ENCODE measurements around the gene C3orf49.

- TF ChIP-seq CTCF (IDR thresholded peaks at IDR 0.05), result no peak
- TF ChIP-seq POLR2A (IDR thresholded peaks at IDR 0.05), result no peak
These were observed 28.8 kb downstream of the C3orf49 start for GRCh38 chr3:63847718-63848450.

Measured in lower leg skin (tissue), 3 donors.